ENCODE data around the gene PAK4. TPM values are rescaled to one million over a fixed set of nuclear protein-coding genes. Genes with fewer than 3 reads are reported as not detected.

The PAK4 gene
- total and polyA plus RNA-seq, 2 of the 13 experiments (the other 11 are each of a cell fraction or from before 2014, with no cell fraction given) = 9.5 to 17.8 TPM

DNA sequence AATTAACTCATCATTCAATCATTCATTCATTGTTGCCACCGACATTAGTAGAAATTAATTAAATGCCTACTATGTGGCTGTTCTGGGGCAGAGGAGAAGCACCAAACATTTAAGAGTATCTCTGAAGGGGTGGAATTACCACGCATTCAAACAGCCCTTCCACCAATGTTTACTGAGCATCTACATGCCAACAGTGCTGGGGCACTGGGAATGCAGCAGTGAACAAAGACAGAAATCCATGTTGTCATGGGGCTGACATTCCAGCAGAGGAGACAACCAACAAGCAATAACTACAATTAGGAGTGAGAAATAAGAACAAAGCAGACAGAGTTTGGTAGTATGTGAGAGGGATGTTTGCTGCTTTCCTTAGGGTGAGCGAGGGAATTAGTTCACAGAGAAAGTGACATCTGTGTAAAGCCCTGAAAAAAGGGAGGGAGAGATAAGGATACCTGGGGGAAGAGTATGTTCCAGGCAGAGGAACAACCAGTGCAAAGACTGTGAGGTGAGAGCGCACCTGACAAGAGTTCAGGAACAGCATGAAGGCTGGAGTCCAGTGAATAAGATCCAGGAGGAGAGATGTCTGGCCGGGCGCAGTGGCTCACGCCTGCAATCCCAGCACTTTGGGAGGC lies 1.3 kb upstream of the PAK4 start:
- Histone ChIP-seq H4K20me1 (ENCODE audit: insufficient read depth, low read length) (peaks cover 20% of the 10 kb centered on the region), H3K27ac (ENCODE audit: extremely low read length, insufficient read depth, low read length) (no peak overlapping the region), H3K9me3 (ENCODE audit: low read length) (no peaks in the 10 kb centered on the region), H3K27me3 (ENCODE audit: control insufficient read depth in 1 of 2, insufficient read depth in 2 of 2, low read length in 2 of 2) (no peaks in the 10 kb centered on the region), H3K79me2 (ENCODE audit: insufficient read depth, low read length) (peaks cover 33% of the 10 kb centered on the region), H3K4me3 (replicated peaks in 1 of 3; ENCODE audit: insufficient read depth in 1 of 3, low read depth in 2 of 3, low read length in 3 of 3) (no peak overlapping the region), H2AFZ (ENCODE audit: low read length) (peak overlapping the region; percentile 0), H3K36me3 (replicated peaks in 1 of 2; ENCODE audit: control insufficient read depth in 1 of 2, insufficient read depth in 2 of 2, low read length in 2 of 2) (0 out of 5 replicates have a peak, but pooled peaks cover 0 to 3% of the 10 kb centered on the region in 2 experiments), H3K9ac (ENCODE audit: insufficient read depth, low read depth, low read length) (no peak overlapping the region), H3K4me1 (ENCODE audit: insufficient read depth, low read length) (peaks cover 58% of the 10 kb centered on the region), H3K4me2 (ENCODE audit: low read depth, low read length) (peak overlapping the region; percentile 31)
- in situ Hi-C loops (cut with HindIII; ENCODE audit: extremely low pct_ligation_motif_present, low pct_unique_long_range_greater_than_20kb) = loop anchor here (5.0 kb wide), 2 partner anchors 58 to 203 kb away; no protein-coding TSS in a partner anchor
- intact Hi-C loops (cut with micrococcal nuclease; ENCODE audit: unreplicated experiment) = loop anchor here (5.0 kb wide), 2 partner anchors 33 to 288 kb away; partner anchors contain the start of gene PLEKHG2
- no peak for FAIRE-seq
- BruUV-seq (replicated peaks) = no TSS peak
- WGBS (ENCODE audit: low lambda C conversion rate) = 45% methylated on average over 7 of the region's 7 CpGs
- CTCF ChIA-PET (ENCODE audit: low intra/inter-chr PET ratio, low total read pairs) = interaction anchor here (3.0 kb wide), 1 partner anchor 63 kb away, joined by 25 read pairs; no protein-coding TSS in a partner anchor
- DNase-seq (ENCODE audit: low spot score) = peak; percentile 33
- ATAC-seq = no peak
- POLR2A ChIA-PET = no interaction called here
- TF ChIP-seq HNF4A (CRISPR knock-in tag; IDR thresholded peaks at IDR 0.05) (no peak), ZNF891 (CRISPR knock-in tag; IDR thresholded peaks at IDR 0.05) (no peak), IRX3 (CRISPR knock-in tag; IDR thresholded peaks at IDR 0.05; ENCODE audit: borderline replicate concordance, low read depth) (no peak), ZNF589 (CRISPR knock-in tag; conservative IDR thresholded peaks at IDR 0.05) (no peak), NR2F1 (CRISPR knock-in tag; IDR thresholded peaks at IDR 0.05) (no peak), DPF2 (CRISPR knock-in tag; IDR thresholded peaks at IDR 0.05; ENCODE audit: borderline replicate concordance, low read depth) (no peak), PLRG1 (conservative IDR thresholded peaks at IDR 0.05) (no peak), REPIN1 (CRISPR knock-in tag; IDR thresholded peaks at IDR 0.05; ENCODE audit: borderline replicate concordance, low read depth) (no peak), NFYB (CRISPR knock-in tag; IDR thresholded peaks at IDR 0.05) (no peak), TBX2 (CRISPR knock-in tag; IDR thresholded peaks at IDR 0.05; ENCODE audit: borderline replicate concordance) (peak; percentile 34; the same call in 1 of the 2 replicates), FOXA1 (IDR thresholded peaks at IDR 0.05) (no peak), FOXA1 (CRISPR knock-in tag; IDR thresholded peaks at IDR 0.05) (peak; percentile 33; the same call in 1 of the 2 replicates), ZSCAN31 (CRISPR knock-in tag; IDR thresholded peaks at IDR 0.05; ENCODE audit: low read depth) (no peak), NFIC (IDR thresholded peaks at IDR 0.05; ENCODE audit: low read length) (no peak), TSC22D2 (CRISPR knock-in tag; IDR thresholded peaks at IDR 0.05; ENCODE audit: borderline replicate concordance) (no peak)
- TF ChIP-seq, protein P1, sequence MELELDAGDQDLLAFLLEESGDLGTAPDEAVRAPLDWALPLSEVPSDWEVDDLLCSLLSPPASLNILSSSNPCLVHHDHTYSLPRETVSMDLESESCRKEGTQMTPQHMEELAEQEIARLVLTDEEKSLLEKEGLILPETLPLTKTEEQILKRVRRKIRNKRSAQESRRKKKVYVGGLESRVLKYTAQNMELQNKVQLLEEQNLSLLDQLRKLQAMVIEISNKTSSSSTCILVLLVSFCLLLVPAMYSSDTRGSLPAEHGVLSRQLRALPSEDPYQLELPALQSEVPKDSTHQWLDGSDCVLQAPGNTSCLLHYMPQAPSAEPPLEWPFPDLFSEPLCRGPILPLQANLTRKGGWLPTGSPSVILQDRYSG (CRISPR knock-in tag; IDR thresholded peaks at IDR 0.05) = no peak
- TF ChIP-seq, protein P2, sequence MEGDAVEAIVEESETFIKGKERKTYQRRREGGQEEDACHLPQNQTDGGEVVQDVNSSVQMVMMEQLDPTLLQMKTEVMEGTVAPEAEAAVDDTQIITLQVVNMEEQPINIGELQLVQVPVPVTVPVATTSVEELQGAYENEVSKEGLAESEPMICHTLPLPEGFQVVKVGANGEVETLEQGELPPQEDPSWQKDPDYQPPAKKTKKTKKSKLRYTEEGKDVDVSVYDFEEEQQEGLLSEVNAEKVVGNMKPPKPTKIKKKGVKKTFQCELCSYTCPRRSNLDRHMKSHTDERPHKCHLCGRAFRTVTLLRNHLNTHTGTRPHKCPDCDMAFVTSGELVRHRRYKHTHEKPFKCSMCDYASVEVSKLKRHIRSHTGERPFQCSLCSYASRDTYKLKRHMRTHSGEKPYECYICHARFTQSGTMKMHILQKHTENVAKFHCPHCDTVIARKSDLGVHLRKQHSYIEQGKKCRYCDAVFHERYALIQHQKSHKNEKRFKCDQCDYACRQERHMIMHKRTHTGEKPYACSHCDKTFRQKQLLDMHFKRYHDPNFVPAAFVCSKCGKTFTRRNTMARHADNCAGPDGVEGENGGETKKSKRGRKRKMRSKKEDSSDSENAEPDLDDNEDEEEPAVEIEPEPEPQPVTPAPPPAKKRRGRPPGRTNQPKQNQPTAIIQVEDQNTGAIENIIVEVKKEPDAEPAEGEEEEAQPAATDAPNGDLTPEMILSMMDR (CRISPR knock-in tag; IDR thresholded peaks at IDR 0.05) = 0 out of 2 replicates have a peak, but pooled peaks have one; percentile 10
- TF ChIP-seq, protein P3, sequence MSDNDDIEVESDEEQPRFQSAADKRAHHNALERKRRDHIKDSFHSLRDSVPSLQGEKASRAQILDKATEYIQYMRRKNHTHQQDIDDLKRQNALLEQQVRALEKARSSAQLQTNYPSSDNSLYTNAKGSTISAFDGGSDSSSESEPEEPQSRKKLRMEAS (IDR thresholded peaks at IDR 0.05) = no peak
- TF ChIP-seq, protein P4, sequence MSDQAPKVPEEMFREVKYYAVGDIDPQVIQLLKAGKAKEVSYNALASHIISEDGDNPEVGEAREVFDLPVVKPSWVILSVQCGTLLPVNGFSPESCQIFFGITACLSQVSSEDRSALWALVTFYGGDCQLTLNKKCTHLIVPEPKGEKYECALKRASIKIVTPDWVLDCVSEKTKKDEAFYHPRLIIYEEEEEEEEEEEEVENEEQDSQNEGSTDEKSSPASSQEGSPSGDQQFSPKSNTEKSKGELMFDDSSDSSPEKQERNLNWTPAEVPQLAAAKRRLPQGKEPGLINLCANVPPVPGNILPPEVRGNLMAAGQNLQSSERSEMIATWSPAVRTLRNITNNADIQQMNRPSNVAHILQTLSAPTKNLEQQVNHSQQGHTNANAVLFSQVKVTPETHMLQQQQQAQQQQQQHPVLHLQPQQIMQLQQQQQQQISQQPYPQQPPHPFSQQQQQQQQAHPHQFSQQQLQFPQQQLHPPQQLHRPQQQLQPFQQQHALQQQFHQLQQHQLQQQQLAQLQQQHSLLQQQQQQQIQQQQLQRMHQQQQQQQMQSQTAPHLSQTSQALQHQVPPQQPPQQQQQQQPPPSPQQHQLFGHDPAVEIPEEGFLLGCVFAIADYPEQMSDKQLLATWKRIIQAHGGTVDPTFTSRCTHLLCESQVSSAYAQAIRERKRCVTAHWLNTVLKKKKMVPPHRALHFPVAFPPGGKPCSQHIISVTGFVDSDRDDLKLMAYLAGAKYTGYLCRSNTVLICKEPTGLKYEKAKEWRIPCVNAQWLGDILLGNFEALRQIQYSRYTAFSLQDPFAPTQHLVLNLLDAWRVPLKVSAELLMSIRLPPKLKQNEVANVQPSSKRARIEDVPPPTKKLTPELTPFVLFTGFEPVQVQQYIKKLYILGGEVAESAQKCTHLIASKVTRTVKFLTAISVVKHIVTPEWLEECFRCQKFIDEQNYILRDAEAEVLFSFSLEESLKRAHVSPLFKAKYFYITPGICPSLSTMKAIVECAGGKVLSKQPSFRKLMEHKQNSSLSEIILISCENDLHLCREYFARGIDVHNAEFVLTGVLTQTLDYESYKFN (CRISPR knock-in tag; conservative IDR thresholded peaks at IDR 0.05) = 0 out of 2 replicates have a peak, but pooled peaks have one; percentile 11

Measured in HepG2 (cell line).